GM12878 (cell line): ENCODE results near the gene PPP2R3A. TPM values are rescaled to one million over a fixed set of nuclear protein-coding genes. Genes with fewer than 3 reads are reported as not detected.

Experiments
- ATAC-seq: fragments of 200-7000 bp; cut with Tn5 transposase; 3 replicates; pipeline ENCODE4 v1.9.1; 2020; ENCODE audit warnings: mild to moderate bottlenecking, moderate library complexity
- BruUV-seq: library from RNA; stranded (reverse); fragments of 400-500 nt; replicated peaks from 2 replicates; lab custom pipeline; 2021; lab: Mats Ljungman, UMichigan
- CTCF ChIA-PET: fragments of 300-600 bp; sonication (Branson Sonifier 250); formaldehyde crosslinking; extraction: SDS; loops from one replicate; lab custom pipeline; 2021; ENCODE audit warnings: inconsistent platforms; lab: Yijun Ruan, JAX
- POLR2A ChIA-PET: fragments of 350-600 bp; formaldehyde crosslinking; extraction: SDS; loops from one replicate; lab custom pipeline; 2021; ENCODE audit warnings: inconsistent platforms; lab: Charles Lee
- RAD21 ChIA-PET: fragments of 300-600 bp; sonication (Branson Sonifier 250); formaldehyde crosslinking; loops from one replicate; lab custom pipeline; 2023; ENCODE audit warnings: antibody characterized with exemption; ENCODE audit not compliant: unreplicated experiment; lab: Charles Lee
- SMC1A ChIA-PET: fragments of 300-600 bp; sonication (Branson Sonifier 250); formaldehyde crosslinking; loops from one replicate; lab custom pipeline; 2023; ENCODE audit not compliant: unreplicated experiment, uncharacterized antibody; lab: Charles Lee
- DNase-seq: peaks from one replicate; pipeline ENCODE4 v3.0.0-alpha.2; 2011; ENCODE audit warnings: low read depth, low spot score
- FAIRE-seq: peaks from 3 replicates; lab custom pipeline; 2011; peaks lifted over from hg19 to GRCh38; lab: Jason Lieb, UNC
- H2AFZ ChIP-seq: 2 replicates; pipeline ENCODE4 v1.6.0; 2011; ENCODE audit warnings: low read depth, low read length, control low read depth; ENCODE audit not compliant: control insufficient read depth
- H3K27ac ChIP-seq: 2 replicates; pipeline ENCODE4 v1.5.1; 2011; ENCODE audit warnings: control low read depth; ENCODE audit not compliant: control insufficient read depth, insufficient read depth
- H3K27me3 ChIP-seq, 2 experiments: replicated peaks in 1 of 2; 2 replicates each; pipeline versions ENCODE4 v1.6.0 to v1.6.1; 2011; ENCODE audit warnings: low read length in 1 of 2; ENCODE audit not compliant: control insufficient read depth in 2 of 2, insufficient read depth in 2 of 2
- H3K36me3 ChIP-seq, 2 experiments: 2 replicates each; pipeline ENCODE4 v1.5.1; 2011; ENCODE audit warnings: low read length in 1 of 2; ENCODE audit not compliant: control insufficient read depth in 2 of 2, insufficient read depth in 2 of 2
- H3K4me1 ChIP-seq: 2 replicates; pipeline ENCODE4 v1.6.1; 2011; ENCODE audit warnings: mild to moderate bottlenecking, low read length, moderate library complexity, mixed read lengths; ENCODE audit not compliant: control insufficient read depth, insufficient read depth
- H3K4me2 ChIP-seq: 2 replicates; pipeline ENCODE4 v1.6.0; 2011; ENCODE audit warnings: control low read depth; ENCODE audit not compliant: control insufficient read depth, insufficient read depth
- H3K4me3 ChIP-seq: fragments of 200-600 bp; sonication (generic); 2 replicates; pipeline ENCODE4 v1.5.1; 2016
- H3K79me2 ChIP-seq: 2 replicates; pipeline ENCODE4 v1.6.0; 2011; ENCODE audit warnings: low read length; ENCODE audit not compliant: control insufficient read depth, insufficient read depth
- H3K9ac ChIP-seq: 2 replicates; pipeline ENCODE4 v1.8.0; 2011; ENCODE audit warnings: low read length, control low read depth, mixed read lengths; ENCODE audit not compliant: control insufficient read depth, insufficient read depth
- H3K9me3 ChIP-seq: replicated peaks from 3 replicates; pipeline ENCODE4 v1.5.1; 2011; ENCODE audit warnings: mild to moderate bottlenecking, low read length; ENCODE audit not compliant: control insufficient read depth, insufficient read depth
- H4K20me1 ChIP-seq: 2 replicates; pipeline ENCODE4 v1.6.0; 2011; ENCODE audit not compliant: control insufficient read depth, insufficient read depth
- BMI1 ChIP-seq: fragments of 450-650 bp; IDR thresholded peaks from 2 replicates; pipeline ENCODE4 v1.6.1; 2016; ENCODE audit warnings: mild to moderate bottlenecking, moderate library complexity, borderline replicate concordance
- CREB1 ChIP-seq: IDR thresholded peaks from 2 replicates; pipeline ENCODE4 v1.6.1; 2012; ENCODE audit warnings: low read depth, mild to moderate bottlenecking, inconsistent platforms
- CREM ChIP-seq: IDR thresholded peaks from 2 replicates; pipeline ENCODE4 v1.6.1; 2014; ENCODE audit warnings: antibody characterized with exemption, low read depth
- DPF2 ChIP-seq: fragments of 450-650 bp; IDR thresholded peaks from 2 replicates; pipeline ENCODE4 v1.6.1; 2017; ENCODE audit warnings: mild to moderate bottlenecking
- EZH2 ChIP-seq: IDR thresholded peaks from 2 replicates; pipeline ENCODE4 v1.6.1; 2012; ENCODE audit warnings: low read depth, mild to moderate bottlenecking, control low read depth, inconsistent platforms, low read length, borderline replicate concordance; ENCODE audit not compliant: control insufficient read depth
- HSF1 ChIP-seq: fragments of 150-350 bp; IDR thresholded peaks from 2 replicates; pipeline ENCODE4 v1.6.1; 2014; ENCODE audit warnings: mild to moderate bottlenecking, low read depth, low read length
- JUND ChIP-seq: IDR thresholded peaks from 2 replicates; pipeline ENCODE4 v1.6.1; 2012; ENCODE audit warnings: low read depth, mild to moderate bottlenecking, low read length, improper control_type of control experiment, moderate library complexity
- KDM1A ChIP-seq: fragments of 200-600 bp; sonication (generic); IDR thresholded peaks from 2 replicates; pipeline ENCODE4 v1.6.1; 2016; ENCODE audit warnings: borderline replicate concordance
- MXI1 ChIP-seq: fragments of 150-350 bp; IDR thresholded peaks from 2 replicates; pipeline ENCODE4 v1.6.1; 2011; ENCODE audit warnings: low read depth, mild to moderate bottlenecking, inconsistent platforms, low read length, improper control_type of control experiment
- MYC ChIP-seq: IDR thresholded peaks from 2 replicates; pipeline ENCODE4 v1.6.1; 2011; ENCODE audit warnings: mild to moderate bottlenecking, low read length, moderate library complexity, inconsistent platforms; ENCODE audit not compliant: insufficient read depth, insufficient replicate concordance, insufficient read length, severe bottlenecking
- NFYB ChIP-seq: IDR thresholded peaks from 2 replicates; pipeline ENCODE4 v1.6.1; 2011; ENCODE audit warnings: low read depth, mild to moderate bottlenecking, low read length, improper control_type of control experiment, moderate library complexity; ENCODE audit not compliant: insufficient read depth
- NR2F1 ChIP-seq: fragments of 450-650 bp; conservative IDR thresholded peaks from 2 replicates; pipeline ENCODE4 v1.6.1; 2017; ENCODE audit warnings: mild to moderate bottlenecking
- PKNOX1 ChIP-seq: fragments of 450-650 bp; IDR thresholded peaks from 2 replicates; pipeline ENCODE4 v1.6.1; 2016; ENCODE audit warnings: mild to moderate bottlenecking
- PML ChIP-seq: IDR thresholded peaks from 2 replicates; pipeline ENCODE4 v1.6.1; 2012; ENCODE audit warnings: low read length, inconsistent platforms
- RELA ChIP-seq: fragments of 450-650 bp; IDR thresholded peaks from 2 replicates; pipeline ENCODE4 v1.8.0; 2014; ENCODE audit warnings: borderline replicate concordance; ENCODE audit not compliant: partially characterized antibody
- RFX5 ChIP-seq: IDR thresholded peaks from 2 replicates; pipeline ENCODE4 v1.6.1; 2011; ENCODE audit warnings: low read depth, low read length, improper control_type of control experiment
- RUNX3 ChIP-seq: IDR thresholded peaks from 2 replicates; pipeline ENCODE4 v1.6.1; 2012; ENCODE audit warnings: low read length, inconsistent platforms
- SMAD1 ChIP-seq: fragments of 450-650 bp; IDR thresholded peaks from 2 replicates; pipeline ENCODE4 v1.6.1; 2018; ENCODE audit warnings: mild to moderate bottlenecking, low read depth; ENCODE audit not compliant: partially characterized antibody
- SREBF2 ChIP-seq: IDR thresholded peaks from 2 replicates; pipeline ENCODE4 v1.6.1; 2012; ENCODE audit warnings: mild to moderate bottlenecking, low read length
- WGBS: methylation state at CpG from one replicate; pipeline ENCODE4 v1.1.6; 2016; ENCODE audit warnings: low lambda C conversion rate; ENCODE audit not compliant: insufficient replicate concordance, insufficient coverage; ENCODE audit errors: missing lambda C conversion rate; 5-methylcytosine and 5-hydroxymethylcytosine counted together
- in situ Hi-C: fragments of 300-500 bp; cut with MboI; formaldehyde crosslinking; loops from 9 replicates; pipeline ENCODE4 v1.14.3; 2018; ENCODE audit warnings: mixed read lengths
- intact Hi-C: fragments of 100-400 bp; cut with micrococcal nuclease; formaldehyde crosslinking; loops from one replicate; pipeline ENCODE4 v1.14.2; 2022; ENCODE audit not compliant: unreplicated experiment
- polyA plus RNA-seq, 11 experiments: library from polyadenylated mRNA; depleted of rRNA in 4 of 11; unstranded in 6 of 11; stranded (reverse) in 5 of 11; fragments of >200 nt; fragmentation: Nextera tagmentation in 4 of 11; fragmentation: Illumina TruSeq in 1 of 11; extraction: Ambion mirVana in 4 of 11; extraction: Trizol in 1 of 11; gene quantifications; 1 replicate in 1 of 11; 2 replicates in 10 of 11; pipeline versions ENCODE4 v1.2.1 to v1.2.3, GENCODE V29; 2011 to 2016; ENCODE audit warnings: inconsistent platforms in 2 of 11, missing spikeins in 2 of 11, low read depth in 1 of 11
- total RNA-seq, 4 experiments: library from RNA; depleted of rRNA in 3 of 4; stranded (reverse); fragments of >200 nt in 3 of 4; fragmentation: Illumina TruSeq in 1 of 4; extraction: Trizol in 1 of 4; gene quantifications; 2 replicates each; pipeline versions ENCODE4 v1.2.1 to v1.2.3, GENCODE V29; 2013 to 2021

PPP2R3A gene
- total and polyA plus RNA-seq, 10 of the 15 experiments (the other 5 are each of a cell fraction or from before 2014, with no cell fraction given) = under 0.01 to 0.16 (median 0.06) TPM; not detected in 5

GRCh38 chr3:136134091-136134490 is 168.6 kb downstream of the PPP2R3A start:
- ChIA-PET RAD21 (interaction anchor here (0.7 kb wide), 1 partner anchor 62 kb away, joined by 3 read pairs; the partner anchor contains the start of gene MSL2), CTCF (interaction anchor here (1.1 kb wide), 1 partner anchor 11 kb away, joined by 4 read pairs; no protein-coding TSS in a partner anchor), POLR2A (no interaction called here), SMC1A (interaction anchor here (0.6 to 0.9 kb wide), 2 partner anchors 25 to 30 kb away, joined by 3 to 4 read pairs; no protein-coding TSS in a partner anchor)
- no peak for DNase-seq
- H3K27ac ChIP-seq = no peak overlapping the region
- no peaks in the 10 kb centered on the region for H3K36me3 ChIP-seq
- H4K20me1 ChIP-seq = no peaks in the 10 kb centered on the region
- H3K4me3 ChIP-seq = no peak overlapping the region
- no peaks in the 10 kb centered on the region for H3K9me3 ChIP-seq
- no peaks in the 10 kb centered on the region for H3K79me2 ChIP-seq
- intact Hi-C loops (no loop called here), in situ Hi-C loops (no loop called here)
- no peaks in the 10 kb centered on the region for H3K27me3 ChIP-seq
- H3K4me2 ChIP-seq = no peak overlapping the region
- no peak for ATAC-seq
- no peaks in the 10 kb centered on the region for H3K4me1 ChIP-seq
- no peak for FAIRE-seq
- 100% methylated on average over 1 of the region's 1 CpG for WGBS
- no TSS peak for BruUV-seq
- H2AFZ ChIP-seq = no peak overlapping the region
- H3K9ac ChIP-seq = no peak overlapping the region
- TF ChIP-seq PKNOX1 (no peak), DPF2 (no peak), MXI1 (no peak), KDM1A (no peak), HSF1 (no peak), RELA (no peak), RFX5 (no peak), CREM (no peak), JUND (no peak), EZH2 (no peak), MYC (no peak), RUNX3 (no peak), SMAD1 (no peak), SREBF2 (no peak), CREB1 (no peak), BMI1 (no peak), PML (no peak), NFYB (no peak), NR2F1 (no peak)
- TF ChIP-seq, all 136 proteins: peak for 0
